Glutamatergic neuron (in vitro differentiated cells): ENCODE data around the gene ZNF429. TPM values are rescaled to one million over a fixed set of nuclear protein-coding genes. Genes with fewer than 3 reads are reported as not detected.
"Not testable (repeated sequence)": the region's sequence is repeated elsewhere in the genome, so short reads cannot be mapped to it uniquely, and the experiment has no call there.

Experiments used
- DNase-seq: peaks from one replicate; pipeline ENCODE4 v3.0.0; 2022
- H3K27ac Mint-ChIP-seq: one replicate; pipeline ENCODE4 v1.8.0; 2020; ENCODE audit warnings: mild to moderate bottlenecking, mixed read lengths, inconsistent platforms; ENCODE audit not compliant: unreplicated experiment
- H3K27me3 Mint-ChIP-seq: one replicate; pipeline ENCODE4 v1.8.0; 2020; ENCODE audit warnings: mild to moderate bottlenecking, moderate library complexity, mixed read lengths, inconsistent platforms; ENCODE audit not compliant: unreplicated experiment
- H3K36me3 Mint-ChIP-seq: one replicate; pipeline ENCODE4 v1.8.0; 2020; ENCODE audit warnings: mild to moderate bottlenecking, mixed read lengths, inconsistent platforms; ENCODE audit not compliant: unreplicated experiment
- H3K4me1 Mint-ChIP-seq: one replicate; pipeline ENCODE4 v1.8.0; 2020; ENCODE audit warnings: mild to moderate bottlenecking, low read depth, mixed read lengths, inconsistent platforms; ENCODE audit not compliant: unreplicated experiment
- H3K4me3 Mint-ChIP-seq: one replicate; pipeline ENCODE4 v1.8.0; 2020; ENCODE audit warnings: mild to moderate bottlenecking, mixed read lengths, inconsistent platforms; ENCODE audit not compliant: unreplicated experiment
- H3K9me3 Mint-ChIP-seq: one replicate; pipeline ENCODE4 v1.8.0; 2020; ENCODE audit warnings: mild to moderate bottlenecking, moderate library complexity, mixed read lengths, inconsistent platforms; ENCODE audit not compliant: unreplicated experiment
- CTCF ChIP-seq: fragments of 200-600 bp; sonication (generic); IDR thresholded peaks from one replicate; pipeline ENCODE4 v1.5.0; 2021; ENCODE audit not compliant: partially characterized antibody, unreplicated experiment
- total RNA-seq: library from RNA; stranded (reverse); fragmentation: NEBNext Ultra II Directional; extraction: Animal tissue kit (Norgen Biotek cat#: 25700); gene quantifications from one replicate; pipeline ENCODE4 v1.2.1, GENCODE V29; 2021; ENCODE audit not compliant: unreplicated experiment

ZNF429 gene
- total RNA-seq, 1 donor from 2014 or later = 29.8 TPM

DNA sequence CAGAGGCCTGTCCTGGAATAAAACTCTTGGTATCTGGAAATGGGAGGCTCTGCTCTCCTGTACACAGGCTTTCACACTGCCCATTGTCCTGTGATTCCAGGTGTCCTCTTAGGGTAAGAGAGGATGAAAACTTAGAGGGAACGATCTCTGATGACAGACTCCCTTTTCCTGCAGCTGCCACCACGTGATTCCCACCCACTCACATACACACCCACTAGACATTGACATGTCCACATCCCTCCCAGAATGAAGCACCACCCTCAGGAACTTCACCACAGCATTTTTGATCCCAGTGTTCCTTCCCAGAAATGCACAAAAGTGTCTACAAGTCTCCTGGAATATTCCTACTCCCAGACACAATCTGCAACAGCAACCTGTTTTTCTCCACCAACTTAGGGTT, 8.2 kb downstream of the ZNF429 start:
- Mint-ChIP-seq H3K4me1 (peaks cover 3% of the 10 kb centered on the region), H3K27ac (no peak overlapping the region), H3K27me3 (peaks cover 9% of the 10 kb centered on the region), H3K9me3 (peaks cover 38% of the 10 kb centered on the region), H3K4me3 (no peak overlapping the region), H3K36me3 (peaks cover 51% of the 10 kb centered on the region)
- no peak for TF ChIP-seq CTCF
- no peak for DNase-seq

DNA sequence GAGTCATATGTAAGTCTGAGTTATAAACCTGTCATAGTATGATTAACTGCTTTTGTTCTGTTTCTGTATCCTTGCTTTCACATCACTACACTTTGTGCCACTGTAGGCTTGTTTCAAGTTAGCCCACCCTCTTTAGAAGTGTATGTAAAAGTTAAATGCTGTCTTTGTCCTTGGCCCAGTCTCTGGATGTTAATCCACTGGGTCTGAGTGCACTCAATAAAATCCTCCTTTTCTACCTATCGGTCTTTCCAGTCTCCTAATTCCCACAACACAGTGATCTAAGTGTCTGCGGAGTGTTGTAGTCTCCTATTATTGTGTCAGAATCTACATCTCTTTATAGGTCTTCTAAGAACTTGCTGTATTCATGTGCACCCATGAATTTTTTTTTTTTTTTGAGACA, 14.1 kb downstream of the ZNF429 start:
- TF ChIP-seq CTCF = no peak
- no peak overlapping the region for H3K27ac Mint-ChIP-seq
- no peak for DNase-seq
- peaks cover 5% of the 10 kb centered on the region for H3K27me3 Mint-ChIP-seq
- H3K4me1 Mint-ChIP-seq = peaks cover 5% of the 10 kb centered on the region
- H3K4me3 Mint-ChIP-seq = no peak overlapping the region
- H3K9me3 Mint-ChIP-seq = peaks cover 27% of the 10 kb centered on the region
- peaks cover 53% of the 10 kb centered on the region for H3K36me3 Mint-ChIP-seq

DNA sequence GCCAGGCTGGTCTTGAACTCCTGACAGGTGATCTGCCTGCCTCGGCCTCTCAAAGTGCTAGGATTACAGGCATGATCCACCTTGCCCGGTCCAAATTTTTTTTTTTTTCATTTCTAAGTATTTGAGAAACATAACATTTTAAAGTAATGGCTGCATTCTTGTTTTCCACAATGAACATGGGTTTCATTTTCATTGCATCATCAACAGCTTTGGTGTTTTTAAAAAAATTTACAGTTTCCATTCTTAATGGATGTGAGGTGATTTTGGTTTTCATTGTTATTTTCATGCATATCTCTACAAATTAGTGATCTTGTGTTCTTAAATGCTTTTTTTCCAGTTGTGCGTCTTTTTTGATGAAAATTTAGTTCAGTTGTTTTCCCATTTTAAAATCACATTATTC, 27.5 kb downstream of the ZNF429 start:
- H3K4me1 Mint-ChIP-seq = no peaks in the 10 kb centered on the region
- no peak overlapping the region for H3K27ac Mint-ChIP-seq
- peaks cover 24% of the 10 kb centered on the region for H3K9me3 Mint-ChIP-seq
- TF ChIP-seq CTCF = no peak
- peaks cover 60% of the 10 kb centered on the region for H3K36me3 Mint-ChIP-seq
- DNase-seq = no peak
- no peak overlapping the region for H3K4me3 Mint-ChIP-seq
- peaks cover 2% of the 10 kb centered on the region for H3K27me3 Mint-ChIP-seq

- H3K4me3 Mint-ChIP-seq = not testable (repeated sequence)
Observed at GRCh38 chr19:21536741-21537290, 31.4 kb downstream of the ZNF429 start.

GRCh38 chr19:21559444-21559843, 54.0 kb downstream of the ZNF429 start:
- peaks cover 10% of the 10 kb centered on the region for H3K36me3 Mint-ChIP-seq
- H3K4me1 Mint-ChIP-seq = peaks cover 13% of the 10 kb centered on the region
- H3K4me3 Mint-ChIP-seq = no peak overlapping the region
- peaks cover 5% of the 10 kb centered on the region for H3K27me3 Mint-ChIP-seq
- H3K27ac Mint-ChIP-seq = no peak overlapping the region
- H3K9me3 Mint-ChIP-seq = peaks cover 6% of the 10 kb centered on the region
- DNase-seq = no peak
- TF ChIP-seq CTCF = no peak

More at GRCh38 chr19:21536741-21537290, 31.4 kb downstream of the ZNF429 start:
- DNase-seq, H3K27me3 Mint-ChIP-seq, H3K4me1 Mint-ChIP-seq, H3K27ac Mint-ChIP-seq: not testable (repeated sequence)
- H3K9me3 Mint-ChIP-seq = peaks cover 23% of the 10 kb centered on the region
- peaks cover 51% of the 10 kb centered on the region for H3K36me3 Mint-ChIP-seq
